H9 (cell line): Measurements from ENCODE around the gene TTLL1. TPM values are rescaled to one million over a fixed set of nuclear protein-coding genes. Genes with fewer than 3 reads are reported as not detected.
"Not testable (repeated sequence)": the region's sequence is repeated elsewhere in the genome, so short reads cannot be mapped to it uniquely, and the experiment has no call there.

Source experiments
- DNase-seq: peaks from one replicate; pipeline ENCODE4 v3.0.0-alpha.2; 2017
- H2AFZ ChIP-seq: one replicate; pipeline ENCODE4 v1.6.1; 2013; ENCODE audit warnings: mild to moderate bottlenecking, low read length, control low read depth, moderate library complexity
- H2AK5ac ChIP-seq: 2 replicates; pipeline ENCODE4 v1.6.1; 2013; ENCODE audit warnings: low read length, control low read depth, mixed read lengths; ENCODE audit not compliant: insufficient read length
- H2BK120ac ChIP-seq: one replicate; pipeline ENCODE4 v1.6.1; 2013; ENCODE audit warnings: low read depth, mild to moderate bottlenecking, low read length, control low read depth, inconsistent platforms; ENCODE audit not compliant: poor library complexity, severe bottlenecking
- H2BK12ac ChIP-seq: 2 replicates; pipeline ENCODE4 v1.6.1; 2013; ENCODE audit warnings: low read length, control low read depth, mixed read lengths, low read depth; ENCODE audit not compliant: insufficient read length
- H2BK15ac ChIP-seq: 2 replicates; pipeline ENCODE4 v1.6.1; 2013; ENCODE audit warnings: low read depth, low read length, control low read depth
- H2BK20ac ChIP-seq: one replicate; pipeline ENCODE4 v1.6.1; 2013; ENCODE audit warnings: low read depth, mild to moderate bottlenecking, low read length, control low read depth, inconsistent platforms; ENCODE audit not compliant: poor library complexity, severe bottlenecking
- H2BK5ac ChIP-seq: 2 replicates; pipeline ENCODE4 v1.6.1; 2013; ENCODE audit warnings: low read length, control low read depth, mixed read lengths; ENCODE audit not compliant: insufficient read length
- H3K14ac ChIP-seq: 2 replicates; pipeline ENCODE4 v1.6.1; 2013; ENCODE audit warnings: low read length, control low read depth; ENCODE audit not compliant: insufficient read depth
- H3K18ac ChIP-seq: 2 replicates; pipeline ENCODE4 v1.6.1; 2013; ENCODE audit warnings: low read depth, mild to moderate bottlenecking, mixed read lengths, low read length, control low read depth; ENCODE audit not compliant: insufficient read length
- H3K23ac ChIP-seq: 2 replicates; pipeline ENCODE4 v1.6.1; 2013; ENCODE audit warnings: low read length, control low read depth, mixed read lengths, low read depth; ENCODE audit not compliant: insufficient read length
- H3K23me2 ChIP-seq: 2 replicates; pipeline ENCODE4 v1.6.1; 2013; ENCODE audit warnings: low read depth, mild to moderate bottlenecking, mixed read lengths, low read length, control low read depth; ENCODE audit not compliant: insufficient read length, poor library complexity, severe bottlenecking
- H3K27ac ChIP-seq: 2 replicates; pipeline ENCODE4 v1.5.1; 2013; ENCODE audit warnings: low read length, control low read depth, mixed read lengths, low read depth; ENCODE audit not compliant: insufficient read length
- H3K27me3 ChIP-seq: 2 replicates; pipeline ENCODE4 v1.6.1; 2013; ENCODE audit warnings: low read length, control low read depth, inconsistent platforms; ENCODE audit not compliant: insufficient read depth
- H3K4ac ChIP-seq: 2 replicates; pipeline ENCODE4 v1.6.1; 2013; ENCODE audit warnings: low read depth, mild to moderate bottlenecking, control low read depth, inconsistent platforms, low read length, moderate library complexity
- H3K4me1 ChIP-seq: 2 replicates; pipeline ENCODE4 v1.6.1; 2013; ENCODE audit warnings: low read length, control low read depth, inconsistent platforms; ENCODE audit not compliant: insufficient read depth
- H3K4me2 ChIP-seq: 2 replicates; pipeline ENCODE4 v1.6.1; 2013; ENCODE audit warnings: low read length, control low read depth, mixed read lengths; ENCODE audit not compliant: insufficient read length, insufficient read depth
- H3K56ac ChIP-seq: 2 replicates; pipeline ENCODE4 v1.6.1; 2013; ENCODE audit warnings: low read depth, mild to moderate bottlenecking, mixed read lengths, low read length, control low read depth; ENCODE audit not compliant: insufficient read length
- H3K79me1 ChIP-seq: 2 replicates; pipeline ENCODE4 v1.6.1; 2013; ENCODE audit warnings: low read depth, mild to moderate bottlenecking, moderate library complexity, low read length, control low read depth, inconsistent platforms; ENCODE audit not compliant: insufficient read depth, poor library complexity, severe bottlenecking
- H3K79me2 ChIP-seq: 2 replicates; pipeline ENCODE4 v1.6.1; 2013; ENCODE audit warnings: low read length, control low read depth, inconsistent platforms; ENCODE audit not compliant: insufficient read depth
- H3K9ac ChIP-seq: 2 replicates; pipeline ENCODE4 v1.6.1; 2013; ENCODE audit warnings: low read length, control low read depth, mixed read lengths; ENCODE audit not compliant: insufficient read length; ENCODE audit errors: extremely low read depth
- H3K9me3 ChIP-seq: one replicate; pipeline ENCODE4 v1.6.1; 2013; ENCODE audit warnings: low read depth, low read length, inconsistent platforms; ENCODE audit not compliant: control insufficient read depth
- H3T11ph ChIP-seq: one replicate; pipeline ENCODE4 v1.6.1; 2013; ENCODE audit warnings: mild to moderate bottlenecking, low read length, control low read depth, inconsistent platforms
- H4K20me1 ChIP-seq: one replicate; pipeline ENCODE4 v1.6.1; 2013; ENCODE audit not compliant: control insufficient read depth, insufficient read length, insufficient read depth
- H4K5ac ChIP-seq: 2 replicates; pipeline ENCODE4 v1.6.1; 2013; ENCODE audit warnings: low read depth, mild to moderate bottlenecking, mixed read lengths, low read length, control low read depth; ENCODE audit not compliant: insufficient read length
- H4K8ac ChIP-seq: replicated peaks from 2 replicates; pipeline ENCODE4 v1.6.1; 2013; ENCODE audit warnings: low read length, control low read depth, mixed read lengths, low read depth; ENCODE audit not compliant: insufficient read length
- H4K91ac ChIP-seq: 2 replicates; pipeline ENCODE4 v1.6.1; 2013; ENCODE audit warnings: low read depth, mild to moderate bottlenecking, moderate library complexity, mixed read lengths, low read length, control low read depth; ENCODE audit not compliant: insufficient read length
- H3K27ac Mint-ChIP-seq, 3 experiments: 2 replicates in 2 of 3; 3 replicates in 1 of 3; pipeline ENCODE4 v1.8.0; 2020 to 2021; ENCODE audit warnings: mixed read lengths in 3 of 3, mild to moderate bottlenecking in 1 of 3, moderate library complexity in 1 of 3
- H3K27me3 Mint-ChIP-seq: 2 replicates; pipeline ENCODE4 v1.8.0; 2021; ENCODE audit warnings: low read depth, mild to moderate bottlenecking, moderate library complexity, mixed read lengths
- H3K36me3 Mint-ChIP-seq, 3 experiments: 2 replicates in 2 of 3; 3 replicates in 1 of 3; pipeline ENCODE4 v1.8.0; 2020 to 2021; ENCODE audit warnings: low read depth in 3 of 3, mixed read lengths in 3 of 3; ENCODE audit not compliant: insufficient read depth in 1 of 3
- H3K4me1 Mint-ChIP-seq, 2 experiments: 2 replicates each; pipeline ENCODE4 v1.8.0; 2020; ENCODE audit warnings: mixed read lengths in 2 of 2
- H3K4me3 Mint-ChIP-seq, 2 experiments: 2 replicates in 1 of 2; 3 replicates in 1 of 2; pipeline ENCODE4 v1.8.0; 2020 to 2021; ENCODE audit warnings: mild to moderate bottlenecking in 2 of 2, mixed read lengths in 2 of 2, moderate library complexity in 1 of 2
- H3K9me3 Mint-ChIP-seq, 2 experiments: 2 replicates in 1 of 2; 3 replicates in 1 of 2; pipeline ENCODE4 v1.8.0; 2020; ENCODE audit warnings: mild to moderate bottlenecking in 2 of 2, mixed read lengths in 2 of 2, moderate library complexity in 1 of 2
- WGBS: extraction: QIAGEN DNeasy Blood & Tissue Kit; methylation state at CpG from one replicate; pipeline ENCODE4 v1.1.7; 2013; ENCODE audit warnings: missing lambda C conversion rate, low lambda C conversion rate, mixed read lengths; ENCODE audit not compliant: insufficient read length; ENCODE audit errors: extremely low coverage; 5-methylcytosine and 5-hydroxymethylcytosine counted together
- total RNA-seq: library from RNA; stranded (reverse); gene quantifications from 2 replicates; pipeline ENCODE4 v1.2.1, GENCODE V29; 2021
- TF ChIP-seq, protein P1 (sequence below): fragments of 200-600 bp; sonication (generic); conservative IDR thresholded peaks from 3 replicates; pipeline ENCODE4 v1.8.0; 2021; ENCODE audit warnings: antibody characterized with exemption, mild to moderate bottlenecking

TTLL1 gene
- total RNA-seq, 1 experiment from 2014 or later = 4.1 TPM

DNA sequence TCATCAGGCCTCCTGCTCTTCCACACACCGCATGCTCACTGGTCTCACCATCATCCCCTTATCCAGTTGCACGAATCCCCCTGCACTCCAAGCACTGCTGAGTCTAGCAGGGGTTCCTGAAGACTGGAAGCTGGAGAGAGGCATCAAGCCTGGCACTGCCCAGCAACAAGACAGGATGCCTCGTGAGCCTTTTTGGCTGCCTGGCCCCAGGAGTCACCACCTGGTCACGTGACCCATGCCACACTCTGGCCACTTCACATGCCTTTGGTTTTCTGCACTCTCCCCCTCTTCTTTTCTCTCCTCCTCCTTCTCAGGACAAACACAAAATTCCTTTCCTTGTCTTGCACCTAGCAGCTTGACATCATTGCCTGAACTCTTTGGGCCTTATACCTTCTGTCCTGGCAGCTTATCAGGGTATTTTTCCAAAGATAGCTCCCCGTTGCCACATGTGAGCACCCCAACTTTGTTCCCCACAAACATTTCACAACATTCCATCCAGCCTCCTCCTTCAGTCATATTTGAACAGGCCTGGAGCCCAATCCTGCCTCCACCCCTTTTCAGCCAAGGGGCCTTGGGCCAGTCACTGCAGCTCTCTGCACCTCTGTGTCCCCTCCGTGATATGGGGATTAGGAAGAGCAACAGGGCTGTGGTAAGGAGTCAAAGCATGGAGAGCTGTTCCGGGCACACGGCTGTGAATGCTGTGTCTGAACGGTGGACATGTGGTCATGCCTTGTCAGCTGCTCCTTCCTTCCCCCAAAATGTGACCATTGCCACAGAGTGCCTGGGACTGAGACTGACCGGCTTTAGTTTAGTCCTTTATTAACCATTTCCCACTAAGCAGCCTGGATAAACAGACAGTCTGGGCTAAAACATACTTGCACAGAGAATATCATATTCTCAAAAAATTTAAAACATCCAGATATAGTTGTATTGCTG is 71.4 kb downstream of the TTLL1 start:
- Histone ChIP-seq H3K23ac (no peak overlapping the region), H3K4me1 (peaks cover 2% of the 10 kb centered on the region; the same call in 1 of the 2 replicates), H3K23me2 (peaks cover 9% of the 10 kb centered on the region), H4K20me1 (no peaks in the 10 kb centered on the region), H3K79me1 (no peaks in the 10 kb centered on the region), H3K79me2 (peaks cover 10% of the 10 kb centered on the region; the same call in 1 of the 2 replicates), H2AK5ac (no peak overlapping the region), H3K4me2 (no peak overlapping the region), H2BK5ac (no peak overlapping the region), H3K27ac (no peak overlapping the region), H3T11ph (no peak overlapping the region), H3K18ac (no peak overlapping the region), H3K27me3 (no peaks in the 10 kb centered on the region), H2AFZ (no peak overlapping the region), H2BK12ac (no peak overlapping the region), H3K4ac (no peak overlapping the region), H4K5ac (no peak overlapping the region), H2BK15ac (no peak overlapping the region), H3K9ac (no peak overlapping the region), H2BK120ac (no peak overlapping the region), H3K14ac (no peak overlapping the region), H2BK20ac (no peak overlapping the region), H4K8ac (no peak overlapping the region), H3K9me3 (no peaks in the 10 kb centered on the region), H3K56ac (no peak overlapping the region), H4K91ac (no peak overlapping the region)
- H3K27me3 Mint-ChIP-seq = peaks cover 9% of the 10 kb centered on the region
- no peak for DNase-seq
- H3K27ac Mint-ChIP-seq = no peak overlapping the region
- no CpG with 5 or more reads among the region's 10 CpGs for WGBS
- TF ChIP-seq, protein P1, sequence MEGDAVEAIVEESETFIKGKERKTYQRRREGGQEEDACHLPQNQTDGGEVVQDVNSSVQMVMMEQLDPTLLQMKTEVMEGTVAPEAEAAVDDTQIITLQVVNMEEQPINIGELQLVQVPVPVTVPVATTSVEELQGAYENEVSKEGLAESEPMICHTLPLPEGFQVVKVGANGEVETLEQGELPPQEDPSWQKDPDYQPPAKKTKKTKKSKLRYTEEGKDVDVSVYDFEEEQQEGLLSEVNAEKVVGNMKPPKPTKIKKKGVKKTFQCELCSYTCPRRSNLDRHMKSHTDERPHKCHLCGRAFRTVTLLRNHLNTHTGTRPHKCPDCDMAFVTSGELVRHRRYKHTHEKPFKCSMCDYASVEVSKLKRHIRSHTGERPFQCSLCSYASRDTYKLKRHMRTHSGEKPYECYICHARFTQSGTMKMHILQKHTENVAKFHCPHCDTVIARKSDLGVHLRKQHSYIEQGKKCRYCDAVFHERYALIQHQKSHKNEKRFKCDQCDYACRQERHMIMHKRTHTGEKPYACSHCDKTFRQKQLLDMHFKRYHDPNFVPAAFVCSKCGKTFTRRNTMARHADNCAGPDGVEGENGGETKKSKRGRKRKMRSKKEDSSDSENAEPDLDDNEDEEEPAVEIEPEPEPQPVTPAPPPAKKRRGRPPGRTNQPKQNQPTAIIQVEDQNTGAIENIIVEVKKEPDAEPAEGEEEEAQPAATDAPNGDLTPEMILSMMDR = no peak
- peaks cover 3% of the 10 kb centered on the region in 2 experiments; a peak in 3 of 5 replicates for H3K9me3 Mint-ChIP-seq
- H3K4me1 Mint-ChIP-seq = peaks cover 15 to 17% of the 10 kb centered on the region in 2 experiments
- no peak overlapping the region for H3K4me3 Mint-ChIP-seq
- H3K36me3 Mint-ChIP-seq = peaks cover 2 to 7% (median 5%) of the 10 kb centered on the region in 3 experiments; a peak in 4 of 7 replicates

DNA sequence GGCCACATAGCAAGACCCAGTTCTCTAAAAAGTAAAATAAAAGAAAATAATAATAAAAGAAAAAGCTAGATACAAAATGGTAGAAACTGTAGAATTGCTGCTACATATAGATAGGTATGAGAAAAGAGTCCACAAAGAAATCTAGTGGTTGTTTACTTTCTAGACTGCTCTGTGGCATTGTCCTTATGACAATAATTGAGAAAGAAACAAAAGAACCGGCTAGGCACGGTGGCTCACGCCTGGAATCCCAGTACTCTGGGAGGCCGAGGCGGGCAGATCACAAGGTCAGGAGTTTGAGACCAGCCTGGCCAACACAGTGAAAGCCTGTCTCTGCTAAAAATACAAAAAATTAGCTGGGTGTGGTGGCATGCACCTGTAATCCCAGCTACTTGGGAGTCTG is 73.0 kb downstream of the TTLL1 start:
- not testable (repeated sequence) for H3K4me1 ChIP-seq, H3K27me3 ChIP-seq, H3K23ac ChIP-seq, H2AFZ ChIP-seq, H3K27ac ChIP-seq, H3K9ac ChIP-seq, H3T11ph ChIP-seq, H3K14ac ChIP-seq, H4K91ac ChIP-seq, H2BK12ac ChIP-seq, H3K18ac ChIP-seq, H4K5ac ChIP-seq, H4K20me1 ChIP-seq, H3K36me3 Mint-ChIP-seq, H2BK5ac ChIP-seq, H3K4ac ChIP-seq, H3K27me3 Mint-ChIP-seq, H2BK20ac ChIP-seq, H3K9me3 ChIP-seq, H3K9me3 Mint-ChIP-seq, H3K56ac ChIP-seq, H3K4me2 ChIP-seq, H2BK120ac ChIP-seq, H4K8ac ChIP-seq, H3K79me1 ChIP-seq, H3K27ac Mint-ChIP-seq, H2AK5ac ChIP-seq, H2BK15ac ChIP-seq, H3K23me2 ChIP-seq, DNase-seq
- peaks cover 19 to 21% of the 10 kb centered on the region in 2 experiments for H3K4me1 Mint-ChIP-seq
- peaks cover 18% of the 10 kb centered on the region; the same call in 1 of the 2 replicates for H3K79me2 ChIP-seq
- H3K4me3 Mint-ChIP-seq = peak overlapping the region; percentile 2 to 99; a peak in 2 of 5 replicates
- no CpG with 5 or more reads among the region's 5 CpGs for WGBS
